Measurements from ENCODE around the gene NEGR1.
A peak's percentile ranks its signal among the peaks of the same experiment; 100 is the strongest.

Gene NEGR1

GRCh38 chr1:71532343-71532742, 750.0 kb downstream of the NEGR1 start:
- DNase-seq (ENCODE audit: low spot score): no peak
- CTCF ChIA-PET: no interaction called here
- POLR2A ChIA-PET (ENCODE audit: low non-redundant PET): no interaction called here
- no peak overlapping the region for H3K27ac ChIP-seq
- TF ChIP-seq CTCF (conservative IDR thresholded peaks at IDR 0.05; ENCODE audit: low read depth): no peak

GRCh38 chr1:71526824-71527223, 755.5 kb downstream of the NEGR1 start:
- H3K27ac ChIP-seq: no peak overlapping the region
- ChIA-PET CTCF (no interaction called here), POLR2A (ENCODE audit: low non-redundant PET) (no interaction called here)
- no peak for DNase-seq (ENCODE audit: low spot score)
- TF ChIP-seq CTCF (conservative IDR thresholded peaks at IDR 0.05; ENCODE audit: low read depth): no peak

GRCh38 chr1:71522721-71523120, 759.6 kb downstream of the NEGR1 start:
- no peak for DNase-seq (ENCODE audit: low spot score)
- ChIA-PET POLR2A (ENCODE audit: low non-redundant PET) (no interaction called here), CTCF (no interaction called here)
- no peak for TF ChIP-seq CTCF (conservative IDR thresholded peaks at IDR 0.05; ENCODE audit: low read depth)
- H3K27ac ChIP-seq: no peak overlapping the region

- DNase-seq (ENCODE audit: low spot score): peak; percentile 8
- no peak overlapping the region for H3K27ac ChIP-seq
- POLR2A ChIA-PET (ENCODE audit: low non-redundant PET): no interaction called here
- CTCF ChIA-PET: no interaction called here
- TF ChIP-seq CTCF (conservative IDR thresholded peaks at IDR 0.05; ENCODE audit: low read depth): peak; percentile 68
These were observed 760.6 kb downstream of the NEGR1 start for GRCh38 chr1:71521655-71522264.

GRCh38 chr1:71511505-71511904, 770.8 kb downstream of the NEGR1 start:
- no peak for DNase-seq (ENCODE audit: low spot score)
- ChIA-PET CTCF (no interaction called here), POLR2A (ENCODE audit: low non-redundant PET) (no interaction called here)
- no peak for TF ChIP-seq CTCF (conservative IDR thresholded peaks at IDR 0.05; ENCODE audit: low read depth)
- H3K27ac ChIP-seq: no peak overlapping the region

GRCh38 chr1:71510725-71511124, 771.6 kb downstream of the NEGR1 start:
- CTCF ChIA-PET: no interaction called here
- TF ChIP-seq CTCF (conservative IDR thresholded peaks at IDR 0.05; ENCODE audit: low read depth): no peak
- no peak for DNase-seq (ENCODE audit: low spot score)
- no peak overlapping the region for H3K27ac ChIP-seq
- POLR2A ChIA-PET (ENCODE audit: low non-redundant PET): no interaction called here

Data from RWPE1 (cell line).